GM23338 (cell line): Measurements from ENCODE around the gene DDB1. TPM values are rescaled to one million over a fixed set of nuclear protein-coding genes. Genes with fewer than 3 reads are reported as not detected.

Experiments used
- ATAC-seq: fragments of 200-7000 bp; cut with Tn5 transposase; 3 replicates; pipeline ENCODE4 v1.9.1; 2020
- DNase-seq: peaks from one replicate; pipeline ENCODE4 v3.0.0-alpha.2; 2015; ENCODE audit warnings: low spot score
- H2AFZ ChIP-seq: fragments of 200-600 bp; sonication (generic); 2 replicates; pipeline ENCODE4 v1.8.0; 2016; ENCODE audit warnings: antibody characterized with exemption, mild to moderate bottlenecking, moderate library complexity
- H3F3A ChIP-seq: fragments of 200-600 bp; sonication (generic); replicated peaks from 2 replicates; pipeline ENCODE4 v1.8.0; 2017; ENCODE audit warnings: antibody characterized with exemption, mixed run types, low read depth
- H3K27ac ChIP-seq: fragments of 200-600 bp; sonication (generic); 2 replicates; pipeline ENCODE4 v1.6.1; 2016; ENCODE audit warnings: low read depth
- H3K27me3 ChIP-seq: fragments of 200-600 bp; sonication (generic); 2 replicates; pipeline ENCODE4 v1.8.0; 2016; ENCODE audit warnings: mild to moderate bottlenecking, mixed run types, moderate library complexity; ENCODE audit not compliant: insufficient read depth
- H3K36me3 ChIP-seq: fragments of 200-600 bp; sonication (generic); 2 replicates; pipeline ENCODE4 v1.8.0; 2016; ENCODE audit warnings: mild to moderate bottlenecking; ENCODE audit not compliant: insufficient read depth
- H3K4me1 ChIP-seq: fragments of 200-600 bp; sonication (generic); 2 replicates; pipeline ENCODE4 v1.8.0; 2016; ENCODE audit warnings: mild to moderate bottlenecking, moderate library complexity; ENCODE audit not compliant: insufficient read depth
- H3K4me2 ChIP-seq: fragments of 200-600 bp; sonication (generic); 2 replicates; pipeline ENCODE4 v1.7.1; 2017; ENCODE audit warnings: mixed run types
- H3K4me3 ChIP-seq: fragments of 200-600 bp; sonication (generic); 2 replicates; pipeline ENCODE4 v1.6.1; 2016; ENCODE audit warnings: mixed run types
- H3K79me2 ChIP-seq: fragments of 200-600 bp; sonication (generic); replicated peaks from 2 replicates; pipeline ENCODE4 v1.8.0; 2017; ENCODE audit warnings: mild to moderate bottlenecking; ENCODE audit not compliant: insufficient read depth
- H3K9me2 ChIP-seq: fragments of 200-600 bp; sonication (generic); 2 replicates; pipeline ENCODE4 v1.8.0; 2017; ENCODE audit not compliant: insufficient read depth
- H4K20me1 ChIP-seq: fragments of 200-600 bp; sonication (generic); replicated peaks from 2 replicates; pipeline ENCODE4 v1.8.0; 2017; ENCODE audit warnings: mild to moderate bottlenecking; ENCODE audit not compliant: insufficient read depth
- H3K27ac Mint-ChIP-seq: 2 replicates; pipeline ENCODE4 v1.8.0; 2020; ENCODE audit warnings: inconsistent platforms, mild to moderate bottlenecking, moderate library complexity, mixed read lengths
- H3K27me3 Mint-ChIP-seq: 3 replicates; pipeline ENCODE4 v1.8.0; 2022; ENCODE audit warnings: low read depth, mild to moderate bottlenecking, moderate library complexity, mixed read lengths, inconsistent platforms; ENCODE audit not compliant: insufficient read depth, poor library complexity
- H3K36me3 Mint-ChIP-seq: 3 replicates; pipeline ENCODE4 v1.8.0; 2021; ENCODE audit warnings: low read depth, mild to moderate bottlenecking, inconsistent platforms, moderate library complexity, mixed read lengths
- H3K4me1 Mint-ChIP-seq: 3 replicates; pipeline ENCODE4 v1.8.0; 2020; ENCODE audit warnings: mild to moderate bottlenecking, inconsistent platforms, mixed read lengths
- H3K4me3 Mint-ChIP-seq: 3 replicates; pipeline ENCODE4 v1.8.0; 2021; ENCODE audit warnings: moderate library complexity, mild to moderate bottlenecking, inconsistent platforms, mixed read lengths
- H3K9me3 Mint-ChIP-seq: 3 replicates; pipeline ENCODE4 v1.8.0; 2020; ENCODE audit warnings: moderate library complexity, mild to moderate bottlenecking, inconsistent platforms, mixed read lengths
- CTCF ChIP-seq, 2 experiments: fragments of 200-600 bp in 1 of 2; sonication (generic) in 1 of 2; conservative IDR thresholded peaks; 2 replicates each; pipeline versions ENCODE4 v1.5.1 to v1.6.1; 2016 to 2017; ENCODE audit warnings: antibody characterized with exemption in 2 of 2, low read depth in 2 of 2, mild to moderate bottlenecking in 2 of 2, moderate library complexity in 1 of 2
- ETS1 ChIP-seq: IDR thresholded peaks from 2 replicates; pipeline ENCODE4 v1.6.1; 2016; ENCODE audit warnings: antibody characterized with exemption
- EZH2 ChIP-seq: fragments of 200-600 bp; sonication (generic); IDR thresholded peaks from one replicate; pipeline ENCODE4 v1.8.0; 2017; ENCODE audit warnings: antibody characterized with exemption, mild to moderate bottlenecking, low read depth; ENCODE audit not compliant: unreplicated experiment
- EZH2phosphoT487 ChIP-seq: fragments of 200-600 bp; sonication (generic); IDR thresholded peaks from one replicate; pipeline ENCODE4 v1.8.1; 2018; ENCODE audit warnings: antibody characterized with exemption; ENCODE audit not compliant: unreplicated experiment
- JUNB ChIP-seq: IDR thresholded peaks from one replicate; pipeline ENCODE4 v1.6.1; 2016; ENCODE audit warnings: antibody characterized with exemption; ENCODE audit not compliant: unreplicated experiment
- NANOG ChIP-seq: IDR thresholded peaks from 2 replicates; pipeline ENCODE4 v1.6.1; 2016; ENCODE audit warnings: antibody characterized with exemption, borderline replicate concordance
- POLR2AphosphoS5 ChIP-seq: IDR thresholded peaks from 2 replicates; pipeline ENCODE4 v1.6.1; 2016; ENCODE audit warnings: antibody characterized with exemption, low read depth
- REST ChIP-seq: IDR thresholded peaks from one replicate; pipeline ENCODE4 v1.6.1; 2018; ENCODE audit warnings: antibody characterized with exemption; ENCODE audit not compliant: unreplicated experiment
- STAT1 ChIP-seq: IDR thresholded peaks from one replicate; pipeline ENCODE4 v1.6.1; 2016; ENCODE audit warnings: antibody characterized with exemption; ENCODE audit not compliant: unreplicated experiment
- ZNF114 ChIP-seq: fragments of 250-450 bp; sonication (Bioruptor Pico); IDR thresholded peaks from 2 replicates; pipeline ENCODE4 v1.5.0; 2020; ENCODE audit warnings: mild to moderate bottlenecking, moderate library complexity
- ZNF331 ChIP-seq: fragments of 250-450 bp; sonication (Bioruptor Pico); IDR thresholded peaks from 2 replicates; pipeline ENCODE4 v1.5.0; 2020; ENCODE audit warnings: low read depth, mild to moderate bottlenecking, moderate library complexity
- ZNF462 ChIP-seq: fragments of 250-450 bp; sonication (Bioruptor Pico); IDR thresholded peaks from 2 replicates; pipeline ENCODE4 v1.5.0; 2020; ENCODE audit warnings: mild to moderate bottlenecking, moderate library complexity
- polyA plus RNA-seq: library from polyadenylated mRNA; unstranded; fragments of >200 nt; fragmentation: Nextera tagmentation; extraction: Ambion mirVana; gene quantifications from 2 replicates; pipeline ENCODE4 v1.2.1, GENCODE V29; 2016
- total RNA-seq: library from RNA; depleted of rRNA; stranded (reverse); fragments of >200 nt; shearing (Covaris generic); gene quantifications from 2 replicates; pipeline ENCODE4 v1.2.3, GENCODE V29; 2014

The DDB1 gene
- total and polyA plus RNA-seq, 2 experiments from 2014 or later = 102 to 282 TPM

- H2AFZ ChIP-seq = no peak overlapping the region
- H3K4me1 ChIP-seq = no peaks in the 10 kb centered on the region
- no peak for ATAC-seq
- no peaks in the 10 kb centered on the region for H3K9me2 ChIP-seq
- TF ChIP-seq JUNB (no peak), STAT1 (no peak), EZH2phosphoT487 (no peak), ZNF462 (CRISPR knock-in tag) (no peak), ZNF114 (no peak), CTCF (conservative IDR thresholded peaks at IDR 0.05; ENCODE audit: low read depth in 2 of 2) (no peak), NANOG (no peak), POLR2AphosphoS5 (no peak), EZH2 (no peak), REST (no peak), ZNF331 (CRISPR knock-in tag) (no peak), ETS1 (no peak)
- Mint-ChIP-seq H3K36me3 (peaks cover 15% of the 10 kb centered on the region), H3K9me3 (peaks cover 2% of the 10 kb centered on the region; the same call in 1 of the 3 replicates), H3K27me3 (peaks cover 8% of the 10 kb centered on the region), H3K4me1 (no peaks in the 10 kb centered on the region), H3K4me3 (no peak overlapping the region), H3K27ac (no peak overlapping the region)
- DNase-seq = no peak
- no peaks in the 10 kb centered on the region for H3K27me3 ChIP-seq
- H4K20me1 ChIP-seq = no peaks in the 10 kb centered on the region
- H3K27ac ChIP-seq = no peak overlapping the region
- no peaks in the 10 kb centered on the region for H3K36me3 ChIP-seq
- no peaks in the 10 kb centered on the region for H3K79me2 ChIP-seq
- no peaks in the 10 kb centered on the region for H3F3A ChIP-seq
- no peak overlapping the region for H3K4me3 ChIP-seq
- H3K4me2 ChIP-seq = no peak overlapping the region
These were observed 48.0 kb upstream of the DDB1 start for GRCh38 chr11:61380884-61381283.
